CD4-positive, alpha-beta T cell (primary cell): ENCODE results near the gene SPRN. TPM values are rescaled to one million over a fixed set of nuclear protein-coding genes. Genes with fewer than 3 reads are reported as not detected.
"Not testable (repeated sequence)": the region's sequence is repeated elsewhere in the genome, so short reads cannot be mapped to it uniquely, and the experiment has no call there.

Experiments
- ATAC-seq: fragments of 200-7000 bp; cut with Tn5 transposase; one replicate; pipeline ENCODE4 v1.10.0; 2022; ENCODE audit warnings: mild to moderate bottlenecking; ENCODE audit not compliant: poor library complexity
- CTCF ChIA-PET: fragments of 350-600 bp; sonication (Branson Sonifier 250); formaldehyde crosslinking; loops from one replicate; lab custom pipeline; 2021; ENCODE audit warnings: antibody characterized with exemption, inconsistent platforms; lab: Charles Lee
- POLR2A ChIA-PET: fragments of 350-600 bp; sonication (Branson Sonifier 250); formaldehyde crosslinking; loops from one replicate; lab custom pipeline; 2021; ENCODE audit warnings: antibody characterized with exemption, inconsistent platforms; lab: Charles Lee
- DNase-seq, 14 experiments: peaks; one replicate each; pipeline ENCODE4 v3.0.0-alpha.2; 2013 to 2020; ENCODE audit warnings: mixed read lengths in 2 of 14
- H3K27ac ChIP-seq, 2 donors: one replicate each; pipeline versions ENCODE4 v1.5.1 to v1.7.0; 2013; ENCODE audit warnings: low read length in 2 of 2, low read depth in 1 of 2, mild to moderate bottlenecking in 1 of 2
- H3K27me3 ChIP-seq, 2 experiments: 1 replicate in 1 of 2; 2 replicates in 1 of 2; pipeline versions ENCODE4 v1.6.1 to v1.7.0; 2013; ENCODE audit warnings: low read length in 2 of 2, control low read depth in 1 of 2, mild to moderate bottlenecking in 1 of 2, moderate library complexity in 1 of 2; ENCODE audit not compliant: insufficient read depth in 2 of 2, control insufficient read depth in 1 of 2
- H3K36me3 ChIP-seq: one replicate; pipeline ENCODE4 v1.6.1; 2013; ENCODE audit warnings: low read length, control low read depth; ENCODE audit not compliant: insufficient read depth
- H3K4me1 ChIP-seq: one replicate; pipeline ENCODE4 v1.6.1; 2013; ENCODE audit warnings: low read length, control low read depth; ENCODE audit not compliant: insufficient read depth
- H3K4me3 ChIP-seq: one replicate; pipeline ENCODE4 v1.5.1; 2013; ENCODE audit warnings: mild to moderate bottlenecking, low read length, moderate library complexity
- H3K9me3 ChIP-seq, 2 experiments: 1 replicate in 1 of 2; 2 replicates in 1 of 2; pipeline versions ENCODE4 v1.6.1 to v1.7.0; 2013; ENCODE audit warnings: low read length in 2 of 2, mild to moderate bottlenecking in 2 of 2, control low read depth in 1 of 2, moderate library complexity in 1 of 2; ENCODE audit not compliant: control insufficient read depth in 1 of 2, insufficient read depth in 1 of 2
- H3K27ac Mint-ChIP-seq: one replicate; pipeline ENCODE4 v1.8.0; 2020; ENCODE audit warnings: mixed read lengths
- H3K27me3 Mint-ChIP-seq: one replicate; pipeline ENCODE4 v1.8.0; 2021; ENCODE audit warnings: mixed read lengths
- H3K36me3 Mint-ChIP-seq: one replicate; pipeline ENCODE4 v1.8.0; 2021; ENCODE audit warnings: low read depth, mixed read lengths
- H3K4me1 Mint-ChIP-seq: one replicate; pipeline ENCODE4 v1.8.0; 2021; ENCODE audit warnings: low read depth, mixed read lengths
- H3K4me3 Mint-ChIP-seq: one replicate; pipeline ENCODE4 v1.8.0; 2020; ENCODE audit warnings: mild to moderate bottlenecking, mixed read lengths
- H3K9me3 Mint-ChIP-seq: one replicate; pipeline ENCODE4 v1.8.0; 2020; ENCODE audit warnings: mixed read lengths
- CTCF ChIP-seq: fragments of 200-600 bp; IDR thresholded peaks from one replicate; pipeline ENCODE4 v1.8.0; 2022; ENCODE audit warnings: antibody characterized with exemption, mild to moderate bottlenecking
- intact Hi-C, 2 experiments: fragments of 100-400 bp; cut with DNase I in 1 of 2; cut with micrococcal nuclease in 1 of 2; formaldehyde crosslinking; loops; one replicate each; pipeline versions ENCODE4 v1.15.1 to v1.9.0; 2023 to 2025; cut with DNase I, micrococcal nuclease
- total RNA-seq, 174 experiments: library from RNA in 2 of 174; stranded (reverse) in 2 of 174; gene quantifications; one replicate each; pipeline ENCODE4 v1.2.3 and lab custom pipeline; 2021 to 2026

SPRN gene
- total RNA-seq, 2 experiments from 2014 or later = not detected

GRCh38 chr10:133376183-133376582 lies 48.2 kb downstream of the SPRN start:
- H3K4me1 Mint-ChIP-seq, H3K36me3 Mint-ChIP-seq, H3K27me3 ChIP-seq, H3K4me3 ChIP-seq, H3K36me3 ChIP-seq, H3K27me3 Mint-ChIP-seq, CTCF ChIA-PET, POLR2A ChIA-PET, H3K9me3 Mint-ChIP-seq, ATAC-seq, DNase-seq, H3K9me3 ChIP-seq, H3K27ac ChIP-seq: not testable (repeated sequence)
- peak overlapping the region; percentile 87 for H3K4me3 Mint-ChIP-seq
- intact Hi-C loops = loop anchor here in 1 of 2 experiments (5.0 kb wide), 2 partner anchors 839 to 1069 kb away; partner anchors contain the start of genes INPP5A and STK32C
- H3K27ac Mint-ChIP-seq = peak overlapping the region; percentile 33
- peaks cover 43% of the 10 kb centered on the region for H3K4me1 ChIP-seq

- Mint-ChIP-seq H3K27ac (peak overlapping the region; percentile 27), H3K9me3 (no peaks in the 10 kb centered on the region), H3K36me3 (peaks cover 8% of the 10 kb centered on the region), H3K4me1 (peaks cover 4% of the 10 kb centered on the region), H3K27me3 (no peaks in the 10 kb centered on the region), H3K4me3 (peak overlapping the region; percentile 87)
- Histone ChIP-seq H3K27ac (no peak overlapping the region), H3K4me1 (peaks cover 39% of the 10 kb centered on the region), H3K4me3 (no peak overlapping the region), H3K27me3 (no peaks in the 10 kb centered on the region), H3K9me3 (no peaks in the 10 kb centered on the region), H3K36me3 (peaks cover 2% of the 10 kb centered on the region)
- no peak for TF ChIP-seq CTCF
- ChIA-PET POLR2A (no interaction called here), CTCF (no interaction called here)
- no peak for ATAC-seq
- DNase-seq = no peak
- intact Hi-C loops = loop anchor here in 1 of 2 experiments (5.0 kb wide), 2 partner anchors 838 to 1068 kb away; partner anchors contain the start of genes INPP5A and STK32C
Observed at GRCh38 chr10:133375357-133376115, 48.9 kb downstream of the SPRN start.

DNA sequence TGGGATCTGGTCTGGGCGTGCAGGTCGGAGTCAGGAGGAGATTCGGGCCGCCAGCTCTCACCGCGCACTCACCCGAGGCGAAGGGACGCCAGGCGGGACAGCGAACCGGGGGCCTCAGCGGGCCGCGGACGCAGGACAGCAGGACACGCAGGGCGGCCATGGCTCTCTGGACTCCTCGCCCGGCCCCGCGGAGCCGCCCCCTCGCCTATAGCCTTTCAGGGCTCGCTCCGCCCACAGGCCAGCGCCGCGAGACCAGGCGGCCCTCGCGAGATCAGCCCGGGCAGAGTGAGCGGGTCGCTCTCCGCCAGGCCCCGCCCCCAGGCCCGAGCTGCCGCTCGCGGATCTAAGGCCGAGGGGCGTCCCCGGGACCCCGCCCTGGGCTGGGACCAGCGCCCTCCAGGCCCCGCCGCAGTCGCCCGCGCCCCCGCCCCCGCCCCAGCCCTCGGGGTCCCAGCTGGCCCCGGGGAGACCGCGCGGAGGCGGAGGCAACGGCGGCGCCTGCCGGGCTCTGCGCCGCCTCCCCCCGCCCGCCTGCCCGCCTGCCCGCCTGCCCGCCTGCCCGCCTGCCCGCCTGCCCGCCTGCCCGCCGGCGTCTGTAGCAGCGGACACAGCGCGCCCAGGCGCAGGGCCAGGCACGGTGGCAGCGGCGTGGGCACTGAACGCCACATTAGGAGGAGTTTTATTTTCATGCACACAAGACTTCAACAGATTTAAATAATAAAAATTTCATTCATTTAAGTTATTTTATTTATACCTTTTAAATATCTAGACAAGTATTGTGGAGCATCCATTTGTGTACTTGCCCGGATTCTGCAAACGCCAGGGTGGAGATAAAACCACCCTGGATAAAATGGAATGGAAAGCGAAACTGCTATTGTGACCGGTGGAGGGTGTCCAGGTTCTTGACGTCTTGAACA lies 51.0 kb downstream of the SPRN start, which contains the start of gene ECHS1:
TSS of gene ECHS1 (minus strand) at position 181 of the 917 bp plus-strand sequence. CDS start at position 160, 21 bp downstream.
- ATAC-seq = peak; percentile 99
- Histone ChIP-seq H3K36me3 (peaks cover 21% of the 10 kb centered on the region), H3K27ac (no peak within 1 kb of the TSS), H3K4me3 (peak within 1 kb of the TSS; percentile 60), H3K9me3 (no peaks in the 10 kb centered on the region), H3K27me3 (no peaks in the 10 kb centered on the region), H3K4me1 (peaks cover 27% of the 10 kb centered on the region)
- Mint-ChIP-seq H3K4me1 (peaks cover 4% of the 10 kb centered on the region), H3K4me3 (peak within 1 kb of the TSS; percentile 87), H3K9me3 (no peaks in the 10 kb centered on the region), H3K36me3 (peaks cover 29% of the 10 kb centered on the region), H3K27ac (peak within 1 kb of the TSS; percentile 55), H3K27me3 (no peaks in the 10 kb centered on the region)
- intact Hi-C loops = loop anchor here (2.0 to 5.0 kb wide), 4 partner anchors 21 to 111 kb away; partner anchors contain the start of genes TUBGCP2 (in 2 of the 2), ZNF511 (in 2 of the 2), CALY (in 1 of the 2) and MTG1 (in 1 of the 2)
- ChIA-PET CTCF (interaction anchor here (1.0 kb wide), 1 partner anchor 44 kb away, joined by 4 read pairs; no protein-coding TSS in a partner anchor), POLR2A (interaction anchor here (0.8 to 1.3 kb wide), 4 partner anchors 14 to 44 kb away, joined by 3 to 7 read pairs (median 4); no protein-coding TSS in a partner anchor)
- no peak for TF ChIP-seq CTCF
- DNase-seq = peak; percentile 79 to 95 (median 92)
